Adipocyte (in vitro differentiated cells): ENCODE results near the gene UNC13A.

ENCODE experiments used
- DNase-seq: peaks from one replicate; pipeline ENCODE4 v3.0.0-alpha.2; 2015; ENCODE audit warnings: low read depth
- H3K27me3 ChIP-seq: replicated peaks from 2 replicates; pipeline ENCODE4 v1.7.0; 2013; ENCODE audit warnings: mild to moderate bottlenecking, low read length, moderate library complexity; ENCODE audit not compliant: control insufficient read depth, insufficient read depth
- H3K36me3 ChIP-seq: 2 replicates; pipeline ENCODE4 v1.7.0; 2013; ENCODE audit warnings: low read length, mild to moderate bottlenecking, moderate library complexity; ENCODE audit not compliant: control insufficient read depth, insufficient read depth, severe bottlenecking
- H3K4me1 ChIP-seq: 2 replicates; pipeline ENCODE4 v1.7.0; 2013; ENCODE audit warnings: mild to moderate bottlenecking, low read length, moderate library complexity; ENCODE audit not compliant: control insufficient read depth, insufficient read depth
- H3K4me3 ChIP-seq: 2 replicates; pipeline ENCODE4 v1.7.0; 2013; ENCODE audit warnings: mild to moderate bottlenecking, low read length, moderate library complexity
- H3K9ac ChIP-seq: 2 replicates; pipeline ENCODE4 v1.7.0; 2013; ENCODE audit warnings: mild to moderate bottlenecking, low read length, moderate library complexity
- H3K9me3 ChIP-seq: 2 replicates; pipeline ENCODE4 v1.7.0; 2013; ENCODE audit warnings: mild to moderate bottlenecking, low read length, moderate library complexity; ENCODE audit not compliant: control insufficient read depth

Gene UNC13A

DNA sequence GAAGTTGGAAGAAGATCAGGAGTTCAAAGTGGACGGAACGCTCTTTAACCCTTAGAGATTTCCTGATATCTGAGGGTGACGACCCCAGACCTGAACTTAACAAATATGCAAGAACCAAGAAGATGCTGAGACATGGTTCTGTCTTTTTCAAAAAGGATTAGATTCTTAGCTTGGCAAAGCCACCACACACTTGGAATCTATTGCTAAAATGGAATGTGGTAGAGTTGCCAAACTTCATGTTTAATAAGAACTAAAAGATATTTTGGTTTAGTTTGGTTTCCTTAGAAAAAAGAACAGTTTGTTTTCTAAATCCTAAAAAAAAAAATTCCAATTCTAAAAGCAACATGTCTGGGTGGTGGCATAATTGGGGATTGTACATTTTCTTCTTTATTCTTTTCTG is 29.5 kb downstream of the UNC13A start:
- H3K9ac ChIP-seq: peak overlapping the region; percentile 62
- peaks cover 7% of the 10 kb centered on the region for H3K9me3 ChIP-seq
- peaks cover 4% of the 10 kb centered on the region for H3K27me3 ChIP-seq
- H3K4me3 ChIP-seq: no peak overlapping the region
- no peaks in the 10 kb centered on the region for H3K36me3 ChIP-seq
- peaks cover 23% of the 10 kb centered on the region for H3K4me1 ChIP-seq
- DNase-seq: peak; percentile 47

DNA sequence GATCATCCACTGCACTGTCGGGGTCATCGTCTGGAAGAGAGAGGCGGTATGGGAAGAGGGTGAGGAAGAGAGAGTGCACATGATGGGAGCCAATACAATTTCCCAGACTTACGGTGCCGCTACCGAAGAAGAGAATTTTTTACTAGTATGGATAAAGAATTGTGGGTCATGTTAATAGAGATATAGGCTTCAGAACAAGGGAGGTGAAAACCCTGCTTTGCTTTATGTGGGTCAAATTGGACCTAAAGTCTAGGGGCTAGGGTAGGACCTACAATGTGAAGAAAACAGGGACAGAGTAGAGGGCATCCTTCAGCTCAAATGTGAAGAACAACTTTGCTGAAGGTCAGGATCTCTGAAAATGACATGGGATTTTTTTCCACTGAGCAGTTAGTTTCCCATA is 29.9 kb downstream of the UNC13A start:
- H3K36me3 ChIP-seq: no peaks in the 10 kb centered on the region
- H3K4me1 ChIP-seq: peaks cover 23% of the 10 kb centered on the region
- H3K9me3 ChIP-seq: peaks cover 7% of the 10 kb centered on the region
- DNase-seq: no peak
- H3K27me3 ChIP-seq: no peaks in the 10 kb centered on the region
- H3K4me3 ChIP-seq: no peak overlapping the region
- H3K9ac ChIP-seq: peak overlapping the region; percentile 19

- no peak overlapping the region for H3K4me3 ChIP-seq
- H3K27me3 ChIP-seq: peaks cover 9% of the 10 kb centered on the region
- H3K36me3 ChIP-seq: no peaks in the 10 kb centered on the region
- DNase-seq: no peak
- H3K9ac ChIP-seq: no peak overlapping the region
- peaks cover 7% of the 10 kb centered on the region for H3K9me3 ChIP-seq
- H3K4me1 ChIP-seq: peaks cover 23% of the 10 kb centered on the region
These were observed 31.2 kb downstream of the UNC13A start for GRCh38 chr19:17656970-17657369.

DNA sequence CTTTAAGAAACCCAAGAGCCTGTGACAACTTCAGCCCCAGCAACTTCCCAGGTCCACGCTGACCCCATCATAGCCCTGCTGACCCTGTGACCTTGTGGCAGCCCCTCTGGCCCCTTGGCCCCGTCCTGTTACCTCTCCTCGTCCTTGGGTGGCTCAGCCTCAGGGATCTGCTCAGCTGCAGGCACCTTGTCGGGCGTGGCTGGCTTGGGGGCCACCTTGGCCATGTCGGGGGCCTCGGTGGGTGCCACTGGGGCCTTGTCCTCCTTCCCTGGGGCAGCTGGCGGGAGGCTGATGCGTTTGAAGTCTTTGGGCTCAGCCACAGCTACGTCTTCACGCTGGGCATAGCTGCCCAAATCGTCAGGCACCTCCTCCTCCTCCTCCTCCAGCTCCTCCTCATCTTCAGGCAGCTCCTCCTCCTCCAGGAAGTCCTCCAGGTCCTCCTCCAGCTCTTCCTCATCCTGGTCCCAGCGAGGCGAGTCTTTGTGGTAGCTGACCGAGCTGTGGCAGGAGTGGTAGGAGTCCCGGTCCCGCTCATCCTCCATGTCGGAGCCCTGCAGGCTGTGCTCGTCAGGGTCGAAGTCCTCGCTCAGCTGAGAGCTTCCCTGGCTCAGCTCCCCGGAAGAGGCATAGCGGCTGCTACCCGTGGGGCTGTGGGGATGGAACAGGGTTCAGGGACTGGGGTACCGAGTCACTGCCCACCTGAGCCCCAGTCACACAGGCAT is 32.2 kb downstream of the UNC13A start:
- peaks cover 9% of the 10 kb centered on the region for H3K27me3 ChIP-seq
- H3K36me3 ChIP-seq: no peaks in the 10 kb centered on the region
- no peak for DNase-seq

DNA sequence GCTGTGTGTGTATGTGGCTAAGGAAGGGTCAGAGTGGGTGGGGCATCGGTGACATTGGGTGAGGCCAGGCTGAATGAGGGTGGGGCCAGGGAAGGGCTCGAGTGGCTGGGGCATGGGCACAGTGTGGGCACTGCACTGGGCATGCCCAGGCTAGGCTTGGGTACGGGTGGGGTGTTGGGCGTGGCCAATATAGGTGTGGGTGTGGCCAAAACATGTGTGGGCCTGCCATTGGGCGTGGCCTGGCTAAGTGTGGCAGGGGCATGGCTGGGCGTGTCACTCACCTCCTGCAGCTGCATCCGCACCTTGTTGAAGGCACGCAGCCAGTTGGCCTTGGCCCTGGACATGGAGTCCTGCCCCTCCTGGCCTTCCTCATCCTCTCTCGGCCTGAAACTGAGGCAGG is 33.2 kb downstream of the UNC13A start:
- DNase-seq: no peak
- H3K36me3 ChIP-seq: no peaks in the 10 kb centered on the region
- peaks cover 7% of the 10 kb centered on the region for H3K9me3 ChIP-seq
- H3K4me1 ChIP-seq: peaks cover 20% of the 10 kb centered on the region
- peaks cover 9% of the 10 kb centered on the region for H3K27me3 ChIP-seq
- no peak overlapping the region for H3K9ac ChIP-seq
- H3K4me3 ChIP-seq: no peak overlapping the region

More for the DNA sequence above, 32.2 kb downstream of the UNC13A start:
- H3K9me3 ChIP-seq: peaks cover 7% of the 10 kb centered on the region
- H3K4me1 ChIP-seq: peaks cover 23% of the 10 kb centered on the region
- no peak overlapping the region for H3K9ac ChIP-seq
- H3K4me3 ChIP-seq: no peak overlapping the region

GRCh38 chr19:17652627-17653026 is 35.5 kb downstream of the UNC13A start:
- peaks cover 7% of the 10 kb centered on the region for H3K9me3 ChIP-seq
- H3K9ac ChIP-seq: no peak overlapping the region
- H3K4me1 ChIP-seq: no peaks in the 10 kb centered on the region
- peaks cover 24% of the 10 kb centered on the region for H3K27me3 ChIP-seq
- H3K4me3 ChIP-seq: no peak overlapping the region
- no peak for DNase-seq
- no peaks in the 10 kb centered on the region for H3K36me3 ChIP-seq

GRCh38 chr19:17648786-17649185 is 39.4 kb downstream of the UNC13A start:
- no peak for DNase-seq
- H3K9ac ChIP-seq: no peak overlapping the region
- no peaks in the 10 kb centered on the region for H3K4me1 ChIP-seq
- peaks cover under 1% of the 10 kb centered on the region for H3K9me3 ChIP-seq
- H3K27me3 ChIP-seq: peaks cover 47% of the 10 kb centered on the region
- no peak overlapping the region for H3K4me3 ChIP-seq
- H3K36me3 ChIP-seq: no peaks in the 10 kb centered on the region

DNA sequence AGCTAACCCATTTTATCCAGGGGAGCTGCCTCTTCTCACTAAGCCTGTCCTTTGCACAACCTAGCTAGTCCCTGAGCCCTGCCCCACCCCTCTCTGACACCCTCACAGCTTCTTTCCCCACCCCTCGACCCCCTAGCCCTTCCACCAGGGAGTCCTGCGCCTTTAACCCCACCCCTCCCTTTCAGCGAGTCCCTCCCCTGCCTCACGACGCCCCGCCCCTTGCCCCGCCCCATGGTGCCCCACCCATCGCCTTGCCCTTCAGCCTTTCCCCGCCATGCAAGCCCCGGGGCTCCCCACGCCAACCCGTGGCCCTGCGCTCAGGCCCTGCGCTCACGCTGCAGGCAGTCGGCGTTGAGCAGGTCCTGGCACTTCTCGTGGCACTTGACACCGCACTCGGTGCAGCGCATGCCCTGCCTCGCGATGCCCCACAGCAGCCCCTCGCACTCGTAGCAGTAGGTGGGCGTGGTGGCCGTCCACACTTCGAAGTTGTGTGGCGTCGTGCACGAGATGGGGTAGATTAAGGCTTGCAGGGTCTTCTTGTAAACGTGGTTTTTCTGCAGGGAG is 40.0 kb downstream of the UNC13A start:
- Histone ChIP-seq H3K4me3 (no peak overlapping the region), H3K4me1 (no peaks in the 10 kb centered on the region), H3K27me3 (peaks cover 50% of the 10 kb centered on the region), H3K36me3 (no peaks in the 10 kb centered on the region), H3K9ac (no peak overlapping the region), H3K9me3 (no peaks in the 10 kb centered on the region)
- no peak for DNase-seq

DNA sequence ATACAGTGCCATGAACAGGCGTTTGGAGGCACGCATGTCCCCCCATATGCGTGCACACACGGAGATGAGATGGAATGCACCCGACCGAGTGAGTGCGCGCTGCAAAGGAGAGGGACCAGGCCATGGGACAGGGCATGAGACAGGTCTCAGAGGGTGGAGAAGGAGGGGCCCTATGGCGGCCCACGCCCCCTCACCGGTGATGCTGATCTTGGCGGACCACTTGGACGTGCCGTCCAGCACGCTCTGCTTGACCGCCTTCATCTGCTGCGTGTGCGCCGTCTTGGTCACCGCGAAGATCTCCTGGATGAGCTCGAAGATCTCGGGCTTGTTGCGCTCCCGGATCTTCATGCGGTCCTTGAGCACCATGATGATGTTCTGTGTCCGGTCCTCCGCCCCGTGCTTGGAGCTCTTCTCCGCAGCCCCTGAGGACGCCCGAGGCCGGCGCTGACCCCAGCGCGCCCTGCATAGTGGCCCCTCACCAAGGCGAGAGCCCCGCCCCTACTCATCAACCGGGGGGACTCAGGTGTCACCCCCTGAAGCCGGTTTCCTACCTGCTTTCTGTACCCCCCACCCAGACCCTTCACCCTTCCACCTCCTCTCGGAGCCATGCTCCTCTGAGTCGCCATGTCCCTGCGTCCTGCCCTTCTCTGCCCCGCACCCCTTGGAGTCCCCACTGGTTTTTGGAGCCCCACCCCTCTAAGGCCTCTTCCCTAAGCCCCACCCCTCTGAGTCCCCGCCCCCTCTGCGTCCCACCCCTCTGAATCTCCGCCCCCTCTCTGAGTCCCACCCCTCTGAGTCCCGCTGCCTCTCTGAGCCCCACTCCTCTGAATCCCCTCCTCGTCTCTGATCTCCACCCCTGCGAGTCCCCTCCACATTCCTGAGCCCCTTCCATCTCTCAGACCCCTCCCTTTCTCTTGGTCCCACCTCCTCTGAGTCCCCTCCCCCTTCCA is 40.8 kb downstream of the UNC13A start:
- Histone ChIP-seq H3K36me3 (no peaks in the 10 kb centered on the region), H3K9me3 (no peaks in the 10 kb centered on the region), H3K9ac (no peak overlapping the region), H3K4me1 (no peaks in the 10 kb centered on the region), H3K4me3 (no peak overlapping the region), H3K27me3 (peaks cover 48% of the 10 kb centered on the region)
- no peak for DNase-seq

GRCh38 chr19:17646441-17646840 is 41.7 kb downstream of the UNC13A start:
- Histone ChIP-seq H3K9me3 (no peaks in the 10 kb centered on the region), H3K4me3 (no peak overlapping the region)
- no peak for DNase-seq

DNA sequence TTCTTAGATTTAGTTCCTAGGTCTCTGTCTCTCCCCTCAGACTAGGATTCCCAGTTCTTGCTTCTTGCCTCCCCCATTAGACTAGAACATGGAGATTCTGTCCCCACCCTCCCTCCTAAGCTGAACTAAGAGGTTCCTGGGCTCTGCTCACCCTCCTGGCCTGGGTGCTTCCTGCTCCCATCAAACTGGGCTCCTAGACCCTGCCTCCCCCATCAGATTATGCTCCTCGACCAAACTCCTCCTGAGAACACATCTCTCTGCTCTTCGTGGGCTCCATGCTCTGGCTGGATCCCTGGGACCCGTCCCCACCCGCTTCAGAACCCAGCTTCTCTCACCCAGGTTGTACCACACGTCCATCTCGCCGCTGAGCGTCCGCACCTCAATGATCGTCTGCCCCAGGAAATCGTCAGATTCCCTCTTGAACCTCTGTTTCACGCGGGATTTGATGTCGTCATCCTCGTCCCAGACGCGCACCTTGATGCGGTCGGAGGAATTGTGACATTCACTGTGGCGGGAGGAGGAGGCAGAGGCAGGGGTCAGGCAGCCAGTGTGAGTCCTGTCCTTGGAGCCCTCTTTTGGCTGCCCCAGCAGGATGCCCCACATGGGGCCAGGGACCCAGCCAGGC is 42.7 kb downstream of the UNC13A start:
- no peak for DNase-seq
- Histone ChIP-seq H3K9me3 (no peaks in the 10 kb centered on the region), H3K4me3 (no peak overlapping the region), H3K4me1 (no peaks in the 10 kb centered on the region), H3K36me3 (no peaks in the 10 kb centered on the region), H3K9ac (no peak overlapping the region), H3K27me3 (peaks cover 48% of the 10 kb centered on the region)

More at GRCh38 chr19:17646441-17646840, 41.7 kb downstream of the UNC13A start:
- Histone ChIP-seq H3K27me3 (peaks cover 48% of the 10 kb centered on the region), H3K9ac (no peak overlapping the region), H3K36me3 (no peaks in the 10 kb centered on the region), H3K4me1 (no peaks in the 10 kb centered on the region)
